Smooth muscle cell of the brain vasculature (primary cell): Measurements from ENCODE around the gene NCAPG2.

Source experiments
- DNase-seq: peaks from one replicate; pipeline ENCODE4 v3.0.0-alpha.2; 2012; ENCODE audit warnings: low read depth, low spot score

Gene NCAPG2

GRCh38 chr7:158704524-158705233, at the start of gene NCAPG2:
TSS of gene NCAPG2 (minus strand) at chr7:158704804. CDS start at chr7:158701899, 2,905 bp downstream.
- peak; percentile 93 for DNase-seq

DNA sequence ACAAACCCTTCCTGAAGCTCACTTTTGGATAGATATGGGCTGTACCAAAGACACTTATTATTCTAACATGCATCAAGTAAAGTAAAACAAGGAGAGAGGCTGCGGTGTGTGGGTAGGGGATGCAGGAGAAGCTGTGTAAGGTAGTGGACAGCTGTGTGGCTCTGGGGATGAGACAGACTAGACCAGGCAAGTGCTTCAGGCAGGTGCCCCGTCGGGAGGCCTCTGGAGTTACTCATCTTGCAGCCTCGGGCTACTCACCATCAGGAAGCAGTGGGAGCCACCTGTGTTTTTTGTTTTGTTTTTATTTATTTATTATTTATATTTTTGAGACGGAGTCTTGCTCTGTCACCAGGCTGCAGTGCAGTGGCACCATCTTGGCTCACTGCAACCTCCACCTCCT, 49.3 kb upstream of the NCAPG2 start:
- DNase-seq, result no peak

DNA sequence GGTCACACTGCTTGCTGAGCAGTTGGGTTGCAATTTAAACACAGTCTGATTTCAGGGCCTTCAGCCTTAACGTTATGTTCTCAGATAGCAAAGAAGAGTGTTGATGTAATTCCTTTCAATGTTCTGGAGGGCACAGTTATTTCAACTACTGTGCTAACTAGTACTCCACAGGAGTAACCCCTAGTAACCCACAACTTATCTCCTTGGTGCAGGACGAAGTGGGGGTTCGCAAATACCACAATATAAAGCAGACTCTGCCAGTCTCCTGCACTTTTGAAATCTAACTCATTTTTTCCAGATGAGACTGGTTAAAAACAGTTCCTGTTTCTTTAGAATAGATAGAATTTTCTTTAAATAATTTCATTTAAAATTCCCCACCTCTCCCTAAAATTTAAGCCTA, 47.1 kb upstream of the NCAPG2 start:
- DNase-seq, result no peak

- no peak for DNase-seq
Observed at GRCh38 chr7:158751199-158751598, 46.6 kb upstream of the NCAPG2 start.

GRCh38 chr7:158750702-158751101, 46.1 kb upstream of the NCAPG2 start:
- no peak for DNase-seq

DNA sequence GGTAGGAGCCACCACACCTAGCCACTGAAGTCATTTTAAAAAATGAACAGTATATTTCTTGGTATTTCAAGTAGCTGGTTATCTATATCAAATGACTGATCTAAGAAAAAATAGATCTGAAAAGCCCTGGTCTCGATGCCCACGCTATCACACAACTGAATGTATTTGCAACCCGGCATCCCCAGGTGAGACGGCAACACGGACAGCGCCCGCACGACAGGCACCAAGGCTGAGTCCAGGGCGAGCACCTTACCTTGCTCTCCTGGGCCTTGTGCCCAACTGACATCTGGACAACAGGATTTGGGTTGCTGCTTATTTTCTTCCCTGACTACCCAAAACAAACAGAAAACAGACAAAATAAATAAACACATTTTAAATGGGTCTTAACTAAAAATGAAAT, 44.8 kb upstream of the NCAPG2 start:
- DNase-seq, result no peak

DNA sequence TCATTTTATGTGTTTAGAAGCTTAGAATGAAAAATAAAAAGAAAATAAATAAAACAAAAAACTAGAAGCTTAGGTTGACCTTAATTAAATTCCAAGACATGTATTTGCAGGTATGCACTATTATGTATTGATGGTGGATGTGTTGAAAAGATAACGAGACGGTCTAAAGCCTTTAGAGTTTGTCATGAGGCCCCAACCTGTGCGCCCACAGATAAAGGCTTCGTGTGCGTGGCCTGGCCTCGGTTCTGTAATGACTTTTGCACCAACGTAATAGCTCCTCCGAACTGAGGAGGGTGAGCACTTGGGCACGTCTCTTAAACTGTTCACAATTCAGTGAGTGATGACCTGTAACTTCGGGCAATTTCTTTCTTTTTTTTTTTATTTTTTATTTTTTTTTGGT, 43.7 kb upstream of the NCAPG2 start:
- no peak for DNase-seq

DNA sequence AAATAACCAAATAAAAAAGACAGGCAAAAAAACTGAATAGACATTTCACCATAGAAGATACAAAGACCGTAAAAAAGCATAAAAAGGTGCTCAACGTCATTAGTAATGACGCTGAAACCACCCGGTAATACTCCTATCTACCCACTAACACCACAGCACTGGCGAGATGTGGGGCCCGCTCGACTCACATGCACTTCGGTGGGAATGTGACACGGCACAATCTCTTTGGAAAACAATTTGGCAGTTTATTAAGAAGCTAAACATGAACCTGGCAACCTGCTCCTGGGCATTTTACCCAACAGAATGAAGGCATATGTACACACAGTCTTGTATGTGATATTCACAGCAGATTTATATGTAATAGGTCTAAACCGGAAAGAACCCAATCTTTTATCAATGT, 42.8 kb upstream of the NCAPG2 start:
- no peak for DNase-seq

- DNase-seq, result no peak
Observed at GRCh38 chr7:158746957-158747356, 42.4 kb upstream of the NCAPG2 start.

DNA sequence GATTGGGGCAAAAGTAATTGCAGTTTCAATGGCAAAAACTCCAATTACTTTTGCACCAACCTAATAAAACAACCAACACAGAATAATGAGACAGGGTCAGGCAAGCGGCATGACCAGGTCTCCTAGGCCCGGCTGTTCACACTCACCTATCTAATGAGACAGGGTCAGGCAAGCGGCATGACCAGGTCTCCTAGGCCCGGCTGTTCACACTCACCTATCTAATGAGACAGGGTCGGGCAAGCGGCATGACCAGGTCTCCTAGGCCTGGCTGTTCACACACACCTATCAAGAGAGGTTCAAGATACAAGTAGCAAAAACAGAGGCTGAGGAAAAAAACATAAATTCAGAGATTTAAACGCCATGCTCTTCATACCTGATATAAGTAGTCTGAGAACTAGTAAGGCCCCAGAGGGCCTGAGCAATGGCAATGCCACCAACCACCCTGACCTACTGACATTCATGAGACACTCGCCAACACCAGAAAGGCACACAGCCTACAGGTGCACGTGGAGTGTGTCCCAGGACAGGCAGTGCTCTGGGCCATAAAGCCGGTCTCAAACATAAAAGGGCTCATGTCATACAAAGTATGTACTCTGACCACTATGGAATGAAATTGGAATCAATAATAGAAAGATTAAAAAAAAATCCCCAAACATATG, 40.6 kb upstream of the NCAPG2 start:
- no peak for DNase-seq

DNA sequence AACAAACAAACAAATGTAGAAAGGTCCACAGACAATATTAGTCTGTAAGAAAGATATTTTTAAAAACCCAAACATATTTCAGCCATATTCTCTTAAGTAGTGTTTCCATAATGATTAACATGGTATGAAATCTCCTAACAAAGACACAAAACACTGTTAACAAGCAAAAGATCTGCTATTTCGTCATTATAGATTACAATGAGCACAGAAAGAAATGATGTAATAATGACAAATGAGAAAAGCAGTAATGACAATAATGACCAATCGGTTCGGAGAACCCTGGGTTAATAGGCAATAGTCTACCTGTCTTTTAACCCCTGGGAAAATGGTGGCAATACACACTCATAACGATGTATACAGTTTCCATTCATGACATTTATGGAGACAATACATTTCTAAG, 39.5 kb upstream of the NCAPG2 start:
- DNase-seq, result no peak

GRCh38 chr7:158743219-158743618, 38.6 kb upstream of the NCAPG2 start:
- DNase-seq, result no peak

GRCh38 chr7:158742065-158742821, 37.6 kb upstream of the NCAPG2 start:
- no peak for DNase-seq

- no peak for DNase-seq
Observed at GRCh38 chr7:158741294-158741666, 36.7 kb upstream of the NCAPG2 start.

GRCh38 chr7:158740657-158741293, 36.2 kb upstream of the NCAPG2 start:
- DNase-seq, result peak; percentile 87

GRCh38 chr7:158740013-158740656, 35.5 kb upstream of the NCAPG2 start:
- DNase-seq, result peak; percentile 60

DNA sequence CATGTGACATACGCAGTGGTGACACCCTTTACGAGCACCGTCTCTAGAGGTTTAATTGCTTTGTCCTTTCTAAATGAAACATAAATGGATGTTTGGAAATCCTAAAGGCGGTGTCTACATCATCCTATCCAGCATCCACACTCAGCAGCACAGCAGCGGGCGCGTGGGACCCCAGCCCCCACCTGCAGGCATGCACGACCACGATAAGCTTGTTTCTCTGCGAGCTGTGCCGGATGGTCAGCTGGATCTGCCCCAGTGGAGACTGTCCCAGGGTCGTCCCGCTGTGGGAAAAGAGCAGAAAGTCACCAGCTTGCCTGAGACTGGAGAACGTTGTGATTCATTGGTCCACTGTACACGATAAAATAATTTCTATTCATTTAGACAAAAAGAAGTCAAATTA, 34.2 kb upstream of the NCAPG2 start:
- DNase-seq, result no peak

DNA sequence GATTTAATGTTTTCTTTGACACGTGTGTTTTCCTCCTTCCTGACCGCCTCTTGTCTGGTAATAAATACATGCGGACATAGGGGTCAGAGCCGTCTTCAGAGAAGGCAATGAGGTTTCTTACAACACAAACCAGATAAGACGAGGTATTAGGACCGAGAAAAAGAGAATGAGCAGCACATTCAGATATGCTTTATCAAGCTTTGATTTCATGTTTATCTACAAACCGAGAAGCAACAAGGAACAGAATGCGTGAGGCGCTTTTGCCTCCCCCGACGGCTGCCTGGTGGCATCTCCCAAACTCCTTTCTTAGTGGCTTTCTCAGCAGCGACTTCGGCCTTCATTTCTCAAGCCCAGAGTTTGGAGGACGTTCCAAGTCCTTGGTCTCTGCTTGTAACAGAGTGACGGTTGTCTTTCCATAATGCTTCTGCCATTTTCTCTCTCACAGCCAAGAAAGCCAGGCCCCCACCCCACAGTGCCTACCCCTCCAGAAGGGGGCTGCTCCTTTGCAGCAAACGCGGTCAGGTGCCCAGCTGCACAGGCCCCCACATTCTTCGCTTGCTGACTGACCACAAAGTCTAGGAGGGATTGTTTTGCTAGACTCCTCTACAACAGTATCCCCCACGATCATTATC, 32.6 kb upstream of the NCAPG2 start:
- DNase-seq, result no peak

DNA sequence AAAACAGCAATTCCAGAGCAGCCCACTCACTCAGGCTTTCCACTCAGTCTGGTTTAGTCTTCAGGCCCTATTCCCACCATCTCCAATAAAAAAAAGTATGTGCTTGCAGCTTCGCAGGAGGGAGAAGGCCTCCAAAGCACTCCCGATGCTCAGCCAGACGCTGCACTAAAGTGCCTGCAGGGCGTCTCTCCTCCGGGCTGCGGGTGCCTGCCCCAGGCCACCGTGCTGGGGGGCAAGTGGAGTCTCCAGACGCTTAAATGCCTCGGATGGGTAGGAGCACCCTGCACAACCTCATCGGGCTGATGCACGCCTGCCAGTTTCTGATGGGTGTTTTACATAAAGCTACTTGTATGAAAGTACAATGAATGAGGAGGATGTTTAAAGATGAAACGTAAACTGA, 31.3 kb upstream of the NCAPG2 start:
- DNase-seq, result no peak

- no peak for DNase-seq
Observed at GRCh38 chr7:158734861-158735260, 30.3 kb upstream of the NCAPG2 start.

GRCh38 chr7:158733775-158734494, 29.3 kb upstream of the NCAPG2 start:
- DNase-seq, result no peak
